ENCODE results near the gene TAF11L6.
"Not testable (repeated sequence)": the region's sequence is repeated elsewhere in the genome, so short reads cannot be mapped to it uniquely, and the experiment has no call there.

Gene TAF11L6

GRCh38 chr5:17528369-17528768 is at the start of gene TAF11L6:
TSS of gene TAF11L6 (plus strand) at chr5:17528669.
- DNase-seq (ENCODE audit: low read depth, low spot score): not testable (repeated sequence)

- DNase-seq (ENCODE audit: low read depth, low spot score): no peak
Observed at GRCh38 chr5:17481378-17481777, 47.1 kb upstream of the TAF11L6 start.

GRCh38 chr5:17482790-17483189 is 45.7 kb upstream of the TAF11L6 start:
- no peak for DNase-seq (ENCODE audit: low read depth, low spot score)

GRCh38 chr5:17486464-17487173 is 41.9 kb upstream of the TAF11L6 start:
- not testable (repeated sequence) for DNase-seq (ENCODE audit: low read depth, low spot score)

GRCh38 chr5:17487174-17487512 is 41.3 kb upstream of the TAF11L6 start:
- DNase-seq (ENCODE audit: low read depth, low spot score): no peak

- DNase-seq (ENCODE audit: low read depth, low spot score): not testable (repeated sequence)
Observed at GRCh38 chr5:17491257-17491656, 37.2 kb upstream of the TAF11L6 start.

- DNase-seq (ENCODE audit: low read depth, low spot score): no peak
Observed at GRCh38 chr5:17492770-17493169, 35.7 kb upstream of the TAF11L6 start.

- DNase-seq (ENCODE audit: low read depth, low spot score): no peak
Observed at GRCh38 chr5:17497446-17497845, 31.0 kb upstream of the TAF11L6 start.

GRCh38 chr5:17497931-17498330 is 30.5 kb upstream of the TAF11L6 start, which contains the start of gene TAF11L2:
TSS of gene TAF11L2 (plus strand) at chr5:17498231.
- DNase-seq (ENCODE audit: low read depth, low spot score): not testable (repeated sequence)

- no peak for DNase-seq (ENCODE audit: low read depth, low spot score)
Observed at GRCh38 chr5:17511775-17512325, 16.6 kb upstream of the TAF11L6 start.

GRCh38 chr5:17517526-17517925 is 10.9 kb upstream of the TAF11L6 start:
- DNase-seq (ENCODE audit: low read depth, low spot score): not testable (repeated sequence)

- DNase-seq (ENCODE audit: low read depth, low spot score): not testable (repeated sequence)
Observed at GRCh38 chr5:17518067-17518466, 10.4 kb upstream of the TAF11L6 start, which contains the start of gene TAF11L3. TSS of gene TAF11L3 (plus strand) at chr5:17518367.

GRCh38 chr5:17519508-17519907 is 9.0 kb upstream of the TAF11L6 start:
- DNase-seq (ENCODE audit: low read depth, low spot score): not testable (repeated sequence)

- DNase-seq (ENCODE audit: low read depth, low spot score): not testable (repeated sequence)
Observed at GRCh38 chr5:17521501-17521900, 7.0 kb upstream of the TAF11L6 start, which contains the start of gene TAF11L4. TSS of gene TAF11L4 (plus strand) at chr5:17521801.

- DNase-seq (ENCODE audit: low read depth, low spot score): not testable (repeated sequence)
Observed at GRCh38 chr5:17524935-17525334, 3.5 kb upstream of the TAF11L6 start, which contains the start of gene TAF11L5. TSS of gene TAF11L5 (plus strand) at chr5:17525235.

GRCh38 chr5:17526504-17526903 is 2.0 kb upstream of the TAF11L6 start:
- DNase-seq (ENCODE audit: low read depth, low spot score): not testable (repeated sequence)

All from astrocyte of the hippocampus (primary cell).